GM23338 (cell line): ENCODE measurements around the gene SLC25A26. TPM values are rescaled to one million over a fixed set of nuclear protein-coding genes. Genes with fewer than 3 reads are reported as not detected.

ENCODE experiments used
- ATAC-seq: fragments of 200-7000 bp; cut with Tn5 transposase; 3 replicates; pipeline ENCODE4 v1.9.1; 2020
- DNase-seq: peaks from one replicate; pipeline ENCODE4 v3.0.0-alpha.2; 2015; ENCODE audit warnings: low spot score
- H2AFZ ChIP-seq: fragments of 200-600 bp; sonication (generic); 2 replicates; pipeline ENCODE4 v1.8.0; 2016; ENCODE audit warnings: antibody characterized with exemption, mild to moderate bottlenecking, moderate library complexity
- H3F3A ChIP-seq: fragments of 200-600 bp; sonication (generic); replicated peaks from 2 replicates; pipeline ENCODE4 v1.8.0; 2017; ENCODE audit warnings: antibody characterized with exemption, mixed run types, low read depth
- H3K27ac ChIP-seq: fragments of 200-600 bp; sonication (generic); 2 replicates; pipeline ENCODE4 v1.6.1; 2016; ENCODE audit warnings: low read depth
- H3K27me3 ChIP-seq: fragments of 200-600 bp; sonication (generic); 2 replicates; pipeline ENCODE4 v1.8.0; 2016; ENCODE audit warnings: mild to moderate bottlenecking, mixed run types, moderate library complexity; ENCODE audit not compliant: insufficient read depth
- H3K36me3 ChIP-seq: fragments of 200-600 bp; sonication (generic); 2 replicates; pipeline ENCODE4 v1.8.0; 2016; ENCODE audit warnings: mild to moderate bottlenecking; ENCODE audit not compliant: insufficient read depth
- H3K4me1 ChIP-seq: fragments of 200-600 bp; sonication (generic); 2 replicates; pipeline ENCODE4 v1.8.0; 2016; ENCODE audit warnings: mild to moderate bottlenecking, moderate library complexity; ENCODE audit not compliant: insufficient read depth
- H3K4me2 ChIP-seq: fragments of 200-600 bp; sonication (generic); 2 replicates; pipeline ENCODE4 v1.7.1; 2017; ENCODE audit warnings: mixed run types
- H3K4me3 ChIP-seq: fragments of 200-600 bp; sonication (generic); 2 replicates; pipeline ENCODE4 v1.6.1; 2016; ENCODE audit warnings: mixed run types
- H3K79me2 ChIP-seq: fragments of 200-600 bp; sonication (generic); replicated peaks from 2 replicates; pipeline ENCODE4 v1.8.0; 2017; ENCODE audit warnings: mild to moderate bottlenecking; ENCODE audit not compliant: insufficient read depth
- H3K9me2 ChIP-seq: fragments of 200-600 bp; sonication (generic); 2 replicates; pipeline ENCODE4 v1.8.0; 2017; ENCODE audit not compliant: insufficient read depth
- H4K20me1 ChIP-seq: fragments of 200-600 bp; sonication (generic); replicated peaks from 2 replicates; pipeline ENCODE4 v1.8.0; 2017; ENCODE audit warnings: mild to moderate bottlenecking; ENCODE audit not compliant: insufficient read depth
- H3K27ac Mint-ChIP-seq: 2 replicates; pipeline ENCODE4 v1.8.0; 2020; ENCODE audit warnings: inconsistent platforms, mild to moderate bottlenecking, moderate library complexity, mixed read lengths
- H3K27me3 Mint-ChIP-seq: 3 replicates; pipeline ENCODE4 v1.8.0; 2022; ENCODE audit warnings: low read depth, mild to moderate bottlenecking, moderate library complexity, mixed read lengths, inconsistent platforms; ENCODE audit not compliant: insufficient read depth, poor library complexity
- H3K36me3 Mint-ChIP-seq: 3 replicates; pipeline ENCODE4 v1.8.0; 2021; ENCODE audit warnings: low read depth, mild to moderate bottlenecking, inconsistent platforms, moderate library complexity, mixed read lengths
- H3K4me1 Mint-ChIP-seq: 3 replicates; pipeline ENCODE4 v1.8.0; 2020; ENCODE audit warnings: mild to moderate bottlenecking, inconsistent platforms, mixed read lengths
- H3K4me3 Mint-ChIP-seq: 3 replicates; pipeline ENCODE4 v1.8.0; 2021; ENCODE audit warnings: moderate library complexity, mild to moderate bottlenecking, inconsistent platforms, mixed read lengths
- H3K9me3 Mint-ChIP-seq: 3 replicates; pipeline ENCODE4 v1.8.0; 2020; ENCODE audit warnings: moderate library complexity, mild to moderate bottlenecking, inconsistent platforms, mixed read lengths
- CREB1 ChIP-seq: fragments of 250-450 bp; sonication (Bioruptor Pico); IDR thresholded peaks from 2 replicates; pipeline ENCODE4 v1.5.0; 2020; ENCODE audit warnings: low read depth, mild to moderate bottlenecking, moderate library complexity
- JUNB ChIP-seq: IDR thresholded peaks from one replicate; pipeline ENCODE4 v1.6.1; 2016; ENCODE audit warnings: antibody characterized with exemption; ENCODE audit not compliant: unreplicated experiment
- NANOG ChIP-seq: IDR thresholded peaks from 2 replicates; pipeline ENCODE4 v1.6.1; 2016; ENCODE audit warnings: antibody characterized with exemption, borderline replicate concordance
- POLR2AphosphoS5 ChIP-seq: IDR thresholded peaks from 2 replicates; pipeline ENCODE4 v1.6.1; 2016; ENCODE audit warnings: antibody characterized with exemption, low read depth
- ZNF114 ChIP-seq: fragments of 250-450 bp; sonication (Bioruptor Pico); IDR thresholded peaks from 2 replicates; pipeline ENCODE4 v1.5.0; 2020; ENCODE audit warnings: mild to moderate bottlenecking, moderate library complexity
- ZNF331 ChIP-seq: fragments of 250-450 bp; sonication (Bioruptor Pico); IDR thresholded peaks from 2 replicates; pipeline ENCODE4 v1.5.0; 2020; ENCODE audit warnings: low read depth, mild to moderate bottlenecking, moderate library complexity
- polyA plus RNA-seq: library from polyadenylated mRNA; unstranded; fragments of >200 nt; fragmentation: Nextera tagmentation; extraction: Ambion mirVana; gene quantifications from 2 replicates; pipeline ENCODE4 v1.2.1, GENCODE V29; 2016
- total RNA-seq: library from RNA; depleted of rRNA; stranded (reverse); fragments of >200 nt; shearing (Covaris generic); gene quantifications from 2 replicates; pipeline ENCODE4 v1.2.3, GENCODE V29; 2014
- TF ChIP-seq, protein P1 (sequence below): IDR thresholded peaks from 2 replicates; pipeline ENCODE4 v1.6.1; 2016; ENCODE audit warnings: antibody characterized with exemption
- TF ChIP-seq, protein P2 (sequence below), 2 experiments: fragments of 200-600 bp in 1 of 2; sonication (generic) in 1 of 2; conservative IDR thresholded peaks; 2 replicates each; pipeline versions ENCODE4 v1.5.1 to v1.6.1; 2016 to 2017; ENCODE audit warnings: antibody characterized with exemption in 2 of 2, low read depth in 2 of 2, mild to moderate bottlenecking in 2 of 2, moderate library complexity in 1 of 2
- TF ChIP-seq, protein P3 (sequence below): fragments of 250-450 bp; sonication (Bioruptor Pico); IDR thresholded peaks from 2 replicates; pipeline ENCODE4 v1.5.0; 2020; ENCODE audit warnings: mild to moderate bottlenecking, moderate library complexity

The SLC25A26 gene
- total and polyA plus RNA-seq, 2 experiments from 2014 or later, result 24.8 to 40.2 TPM

DNA sequence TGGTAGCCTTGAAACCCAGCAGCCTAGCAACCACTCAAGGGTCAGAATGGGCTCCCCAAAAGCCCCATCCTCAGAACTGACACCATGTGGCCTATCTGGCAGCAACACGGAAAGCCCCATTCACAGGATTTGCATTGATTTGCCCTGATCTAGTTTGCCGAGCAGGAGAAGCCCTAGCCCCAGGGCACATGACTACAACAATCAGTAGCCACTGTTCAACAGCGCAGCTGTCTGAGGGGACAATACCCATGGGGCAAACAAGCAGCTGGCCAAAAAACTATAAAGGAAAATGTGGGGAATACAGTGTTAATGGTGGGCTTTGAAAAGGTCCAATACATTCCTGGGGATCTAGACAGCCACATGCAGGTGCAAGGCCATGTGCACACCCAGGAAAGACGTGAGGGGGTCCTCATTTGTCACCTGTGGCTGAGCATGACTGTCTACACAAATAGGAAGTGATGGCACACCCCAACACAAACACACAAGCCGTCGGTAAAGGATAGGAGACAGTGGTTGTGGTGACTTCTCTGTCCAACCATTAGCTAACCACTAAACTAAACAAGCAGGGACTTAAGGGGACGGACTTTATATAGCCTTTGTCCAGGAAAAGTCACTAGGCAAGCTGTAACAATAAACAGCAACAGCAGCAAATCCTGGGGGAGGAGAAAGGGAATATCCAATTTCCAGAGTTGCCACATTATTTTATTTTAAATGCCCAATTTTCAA lies 166.3 kb downstream of the SLC25A26 start:
- peaks cover 8% of the 10 kb centered on the region for H4K20me1 ChIP-seq
- TF ChIP-seq CREB1 (no peak), NANOG (no peak), POLR2AphosphoS5 (no peak), ZNF331 (no peak)
- TF ChIP-seq, protein P1, sequence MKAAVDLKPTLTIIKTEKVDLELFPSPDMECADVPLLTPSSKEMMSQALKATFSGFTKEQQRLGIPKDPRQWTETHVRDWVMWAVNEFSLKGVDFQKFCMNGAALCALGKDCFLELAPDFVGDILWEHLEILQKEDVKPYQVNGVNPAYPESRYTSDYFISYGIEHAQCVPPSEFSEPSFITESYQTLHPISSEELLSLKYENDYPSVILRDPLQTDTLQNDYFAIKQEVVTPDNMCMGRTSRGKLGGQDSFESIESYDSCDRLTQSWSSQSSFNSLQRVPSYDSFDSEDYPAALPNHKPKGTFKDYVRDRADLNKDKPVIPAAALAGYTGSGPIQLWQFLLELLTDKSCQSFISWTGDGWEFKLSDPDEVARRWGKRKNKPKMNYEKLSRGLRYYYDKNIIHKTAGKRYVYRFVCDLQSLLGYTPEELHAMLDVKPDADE, result no peak
- no peak overlapping the region for H3K4me2 ChIP-seq
- H3K9me2 ChIP-seq, result no peaks in the 10 kb centered on the region
- Mint-ChIP-seq H3K36me3 (peaks cover 69% of the 10 kb centered on the region), H3K4me1 (peaks cover 5% of the 10 kb centered on the region), H3K27me3 (peaks cover 17% of the 10 kb centered on the region), H3K27ac (no peak overlapping the region), H3K4me3 (no peak overlapping the region), H3K9me3 (no peaks in the 10 kb centered on the region)
- no peak overlapping the region for H2AFZ ChIP-seq
- H3F3A ChIP-seq, result no peaks in the 10 kb centered on the region; the same call in 1 of the 2 replicates
- no peak for ATAC-seq
- H3K4me1 ChIP-seq, result no peaks in the 10 kb centered on the region
- DNase-seq, result no peak
- no peak overlapping the region for H3K4me3 ChIP-seq
- H3K27me3 ChIP-seq, result no peaks in the 10 kb centered on the region
- H3K27ac ChIP-seq, result no peak overlapping the region
- peaks cover 42% of the 10 kb centered on the region for H3K36me3 ChIP-seq
- peaks cover 35% of the 10 kb centered on the region for H3K79me2 ChIP-seq

GRCh38 chr3:66390013-66390412 lies 169.2 kb downstream of the SLC25A26 start:
- no peak overlapping the region for H3K4me2 ChIP-seq
- peaks cover 16% of the 10 kb centered on the region for H3K27me3 Mint-ChIP-seq
- H3K4me3 ChIP-seq, result no peak overlapping the region
- H2AFZ ChIP-seq, result no peak overlapping the region
- no peak overlapping the region for H3K27ac Mint-ChIP-seq
- H4K20me1 ChIP-seq, result peaks cover 8% of the 10 kb centered on the region
- H3F3A ChIP-seq, result no peaks in the 10 kb centered on the region
- no peak for DNase-seq
- no peaks in the 10 kb centered on the region for H3K9me3 Mint-ChIP-seq
- no peak overlapping the region for H3K27ac ChIP-seq
- H3K4me3 Mint-ChIP-seq, result no peak overlapping the region
- no peaks in the 10 kb centered on the region for H3K9me2 ChIP-seq
- H3K4me1 Mint-ChIP-seq, result peaks cover 6% of the 10 kb centered on the region
- peaks cover 69% of the 10 kb centered on the region for H3K36me3 Mint-ChIP-seq
- H3K4me1 ChIP-seq, result no peaks in the 10 kb centered on the region
- no peaks in the 10 kb centered on the region for H3K27me3 ChIP-seq
- ATAC-seq, result no peak
- H3K79me2 ChIP-seq, result peaks cover 35% of the 10 kb centered on the region
- H3K36me3 ChIP-seq, result peaks cover 49% of the 10 kb centered on the region
- TF ChIP-seq ZNF331 (no peak), ZNF114 (no peak), CREB1 (no peak), JUNB (no peak)
- TF ChIP-seq, protein P2, sequence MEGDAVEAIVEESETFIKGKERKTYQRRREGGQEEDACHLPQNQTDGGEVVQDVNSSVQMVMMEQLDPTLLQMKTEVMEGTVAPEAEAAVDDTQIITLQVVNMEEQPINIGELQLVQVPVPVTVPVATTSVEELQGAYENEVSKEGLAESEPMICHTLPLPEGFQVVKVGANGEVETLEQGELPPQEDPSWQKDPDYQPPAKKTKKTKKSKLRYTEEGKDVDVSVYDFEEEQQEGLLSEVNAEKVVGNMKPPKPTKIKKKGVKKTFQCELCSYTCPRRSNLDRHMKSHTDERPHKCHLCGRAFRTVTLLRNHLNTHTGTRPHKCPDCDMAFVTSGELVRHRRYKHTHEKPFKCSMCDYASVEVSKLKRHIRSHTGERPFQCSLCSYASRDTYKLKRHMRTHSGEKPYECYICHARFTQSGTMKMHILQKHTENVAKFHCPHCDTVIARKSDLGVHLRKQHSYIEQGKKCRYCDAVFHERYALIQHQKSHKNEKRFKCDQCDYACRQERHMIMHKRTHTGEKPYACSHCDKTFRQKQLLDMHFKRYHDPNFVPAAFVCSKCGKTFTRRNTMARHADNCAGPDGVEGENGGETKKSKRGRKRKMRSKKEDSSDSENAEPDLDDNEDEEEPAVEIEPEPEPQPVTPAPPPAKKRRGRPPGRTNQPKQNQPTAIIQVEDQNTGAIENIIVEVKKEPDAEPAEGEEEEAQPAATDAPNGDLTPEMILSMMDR (conservative IDR thresholded peaks at IDR 0.05; ENCODE audit: low read depth in 2 of 2), result no peak
- TF ChIP-seq, protein P3, sequence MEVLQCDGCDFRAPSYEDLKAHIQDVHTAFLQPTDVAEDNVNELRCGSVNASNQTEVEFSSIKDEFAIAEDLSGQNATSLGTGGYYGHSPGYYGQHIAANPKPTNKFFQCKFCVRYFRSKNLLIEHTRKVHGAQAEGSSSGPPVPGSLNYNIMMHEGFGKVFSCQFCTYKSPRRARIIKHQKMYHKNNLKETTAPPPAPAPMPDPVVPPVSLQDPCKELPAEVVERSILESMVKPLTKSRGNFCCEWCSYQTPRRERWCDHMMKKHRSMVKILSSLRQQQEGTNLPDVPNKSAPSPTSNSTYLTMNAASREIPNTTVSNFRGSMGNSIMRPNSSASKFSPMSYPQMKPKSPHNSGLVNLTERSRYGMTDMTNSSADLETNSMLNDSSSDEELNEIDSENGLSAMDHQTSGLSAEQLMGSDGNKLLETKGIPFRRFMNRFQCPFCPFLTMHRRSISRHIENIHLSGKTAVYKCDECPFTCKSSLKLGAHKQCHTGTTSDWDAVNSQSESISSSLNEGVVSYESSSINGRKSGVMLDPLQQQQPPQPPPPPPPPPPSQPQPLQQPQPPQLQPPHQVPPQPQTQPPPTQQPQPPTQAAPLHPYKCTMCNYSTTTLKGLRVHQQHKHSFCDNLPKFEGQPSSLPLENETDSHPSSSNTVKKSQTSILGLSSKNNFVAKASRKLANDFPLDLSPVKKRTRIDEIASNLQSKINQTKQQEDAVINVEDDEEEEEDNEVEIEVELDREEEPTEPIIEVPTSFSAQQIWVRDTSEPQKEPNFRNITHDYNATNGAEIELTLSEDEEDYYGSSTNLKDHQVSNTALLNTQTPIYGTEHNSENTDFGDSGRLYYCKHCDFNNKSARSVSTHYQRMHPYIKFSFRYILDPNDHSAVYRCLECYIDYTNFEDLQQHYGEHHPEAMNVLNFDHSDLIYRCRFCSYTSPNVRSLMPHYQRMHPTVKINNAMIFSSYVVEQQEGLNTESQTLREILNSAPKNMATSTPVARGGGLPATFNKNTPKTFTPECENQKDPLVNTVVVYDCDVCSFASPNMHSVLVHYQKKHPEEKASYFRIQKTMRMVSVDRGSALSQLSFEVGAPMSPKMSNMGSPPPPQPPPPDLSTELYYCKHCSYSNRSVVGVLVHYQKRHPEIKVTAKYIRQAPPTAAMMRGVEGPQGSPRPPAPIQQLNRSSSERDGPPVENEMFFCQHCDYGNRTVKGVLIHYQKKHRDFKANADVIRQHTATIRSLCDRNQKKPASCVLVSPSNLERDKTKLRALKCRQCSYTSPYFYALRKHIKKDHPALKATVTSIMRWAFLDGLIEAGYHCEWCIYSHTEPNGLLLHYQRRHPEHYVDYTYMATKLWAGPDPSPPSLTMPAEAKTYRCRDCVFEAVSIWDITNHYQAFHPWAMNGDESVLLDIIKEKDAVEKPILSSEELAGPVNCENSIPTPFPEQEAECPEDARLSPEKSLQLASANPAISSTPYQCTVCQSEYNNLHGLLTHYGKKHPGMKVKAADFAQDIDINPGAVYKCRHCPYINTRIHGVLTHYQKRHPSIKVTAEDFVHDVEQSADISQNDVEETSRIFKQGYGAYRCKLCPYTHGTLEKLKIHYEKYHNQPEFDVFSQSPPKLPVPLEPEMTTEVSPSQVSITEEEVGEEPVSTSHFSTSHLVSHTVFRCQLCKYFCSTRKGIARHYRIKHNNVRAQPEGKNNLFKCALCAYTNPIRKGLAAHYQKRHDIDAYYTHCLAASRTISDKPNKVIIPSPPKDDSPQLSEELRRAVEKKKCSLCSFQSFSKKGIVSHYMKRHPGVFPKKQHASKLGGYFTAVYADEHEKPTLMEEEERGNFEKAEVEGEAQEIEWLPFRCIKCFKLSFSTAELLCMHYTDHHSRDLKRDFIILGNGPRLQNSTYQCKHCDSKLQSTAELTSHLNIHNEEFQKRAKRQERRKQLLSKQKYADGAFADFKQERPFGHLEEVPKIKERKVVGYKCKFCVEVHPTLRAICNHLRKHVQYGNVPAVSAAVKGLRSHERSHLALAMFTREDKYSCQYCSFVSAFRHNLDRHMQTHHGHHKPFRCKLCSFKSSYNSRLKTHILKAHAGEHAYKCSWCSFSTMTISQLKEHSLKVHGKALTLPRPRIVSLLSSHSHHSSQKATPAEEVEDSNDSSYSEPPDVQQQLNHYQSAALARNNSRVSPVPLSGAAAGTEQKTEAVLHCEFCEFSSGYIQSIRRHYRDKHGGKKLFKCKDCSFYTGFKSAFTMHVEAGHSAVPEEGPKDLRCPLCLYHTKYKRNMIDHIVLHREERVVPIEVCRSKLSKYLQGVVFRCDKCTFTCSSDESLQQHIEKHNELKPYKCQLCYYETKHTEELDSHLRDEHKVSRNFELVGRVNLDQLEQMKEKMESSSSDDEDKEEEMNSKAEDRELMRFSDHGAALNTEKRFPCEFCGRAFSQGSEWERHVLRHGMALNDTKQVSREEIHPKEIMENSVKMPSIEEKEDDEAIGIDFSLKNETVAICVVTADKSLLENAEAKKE (CRISPR knock-in tag), result no peak
- TF ChIP-seq, protein P1, result no peak
